Right lobe of liver (tissue), 4 donors: Measurements from ENCODE around the gene ATP6V0B.

Source experiments
- CTCF ChIP-seq, 4 donors: fragments of 200-600 bp in 3 of 4; fragments of 450-650 bp in 1 of 4; IDR thresholded peaks; one replicate each; pipeline versions ENCODE4 v1.5.1 to v1.8.0; 2016 to 2022; ENCODE audit warnings: antibody characterized with exemption in 4 of 4, mild to moderate bottlenecking in 2 of 4
- POLR2A ChIP-seq: fragments of 450-650 bp; IDR thresholded peaks from one replicate; pipeline ENCODE4 v1.6.1; 2017; ENCODE audit warnings: antibody characterized with exemption, mild to moderate bottlenecking
- donor health status: DM: no; HTN: no; CAD: no.
- donor health status: DM: no; HTN: no; CAD: no.
- donor health status: DM: no; HTN: yes; CAD: no.

GRCh38 chr1:44015206-44015605 is 40.4 kb downstream of the ATP6V0B start:
- TF ChIP-seq CTCF (IDR thresholded peaks at IDR 0.05) (no peak), POLR2A (no peak)
